D721Med (cell line): Measurements from ENCODE around the gene RGS6.

Experiments used
- DNase-seq: peaks from one replicate; pipeline ENCODE4 v3.0.0; 2011; ENCODE audit warnings: low spot score; ENCODE audit not compliant: insufficient read length
- FAIRE-seq: peaks from 2 replicates; lab custom pipeline; 2011; peaks lifted over from hg19 to GRCh38; lab: Jason Lieb, UNC
- CTCF ChIP-seq: IDR thresholded peaks from 2 replicates; pipeline ENCODE4 v1.5.1; 2012; ENCODE audit warnings: mild to moderate bottlenecking, control low read depth; ENCODE audit not compliant: insufficient read depth; ENCODE audit errors: missing control alignments

RGS6 gene

GRCh38 chr14:72454388-72455160 lies 522.3 kb downstream of the RGS6 start:
- FAIRE-seq, result no peak
- no peak for TF ChIP-seq CTCF
- no peak for DNase-seq

- DNase-seq (no peak), FAIRE-seq (no peak)
- no peak for TF ChIP-seq CTCF
Measured at GRCh38 chr14:72457641-72458040, 525.4 kb downstream of the RGS6 start.

GRCh38 chr14:72462056-72462455 lies 529.8 kb downstream of the RGS6 start:
- DNase-seq (no peak), FAIRE-seq (no peak)
- no peak for TF ChIP-seq CTCF

- no peak for FAIRE-seq
- no peak for TF ChIP-seq CTCF
- no peak for DNase-seq
Measured at GRCh38 chr14:72463291-72463866, 531.1 kb downstream of the RGS6 start.

GRCh38 chr14:72464226-72464625 lies 532.0 kb downstream of the RGS6 start:
- TF ChIP-seq CTCF, result no peak
- FAIRE-seq, result no peak
- DNase-seq, result no peak

GRCh38 chr14:72466325-72466724 lies 534.1 kb downstream of the RGS6 start:
- FAIRE-seq, result no peak
- no peak for DNase-seq
- TF ChIP-seq CTCF, result no peak

- no peak for FAIRE-seq
- TF ChIP-seq CTCF, result no peak
- no peak for DNase-seq
Measured at GRCh38 chr14:72471346-72471745, 539.1 kb downstream of the RGS6 start.
